Erythroblast (primary cell): ENCODE results near the gene MXRA7.
"Not testable (repeated sequence)": the region's sequence is repeated elsewhere in the genome, so short reads cannot be mapped to it uniquely, and the experiment has no call there.

ENCODE experiments used
- DNase-seq, 2 experiments: peaks; one replicate each; lab custom pipeline; 2025; lab: John Stamatoyannopoulos, UW
- GATA1 ChIP-seq: IDR thresholded peaks from 2 replicates; pipeline ENCODE4 v1.6.1; 2011; ENCODE audit warnings: low read depth, mild to moderate bottlenecking, control low read depth, low read length, moderate library complexity
- POLR2A ChIP-seq: IDR thresholded peaks from 2 replicates; pipeline ENCODE4 v1.6.1; 2011; ENCODE audit warnings: mild to moderate bottlenecking, low read length

The MXRA7 gene

DNA sequence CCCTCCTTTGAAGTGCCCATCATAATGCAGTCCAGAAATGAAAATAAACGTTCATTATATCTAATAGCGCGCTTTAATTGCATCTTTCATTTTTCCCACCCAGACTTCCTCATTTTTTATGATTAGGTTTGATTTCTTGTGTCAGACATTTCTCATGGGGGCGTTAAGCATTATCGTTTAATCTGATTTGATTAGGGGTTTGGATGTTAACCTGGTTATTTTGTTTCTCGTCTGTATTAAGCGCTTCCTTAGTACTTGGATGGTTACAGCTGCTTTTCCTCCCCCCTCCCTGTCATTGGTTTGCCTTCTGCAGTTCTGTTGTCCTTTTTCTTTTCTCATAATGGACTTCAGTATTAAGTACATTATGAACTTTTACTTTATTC is 27.7 kb upstream of the MXRA7 start:
- DNase-seq: peak; percentile 38 to 60

DNA sequence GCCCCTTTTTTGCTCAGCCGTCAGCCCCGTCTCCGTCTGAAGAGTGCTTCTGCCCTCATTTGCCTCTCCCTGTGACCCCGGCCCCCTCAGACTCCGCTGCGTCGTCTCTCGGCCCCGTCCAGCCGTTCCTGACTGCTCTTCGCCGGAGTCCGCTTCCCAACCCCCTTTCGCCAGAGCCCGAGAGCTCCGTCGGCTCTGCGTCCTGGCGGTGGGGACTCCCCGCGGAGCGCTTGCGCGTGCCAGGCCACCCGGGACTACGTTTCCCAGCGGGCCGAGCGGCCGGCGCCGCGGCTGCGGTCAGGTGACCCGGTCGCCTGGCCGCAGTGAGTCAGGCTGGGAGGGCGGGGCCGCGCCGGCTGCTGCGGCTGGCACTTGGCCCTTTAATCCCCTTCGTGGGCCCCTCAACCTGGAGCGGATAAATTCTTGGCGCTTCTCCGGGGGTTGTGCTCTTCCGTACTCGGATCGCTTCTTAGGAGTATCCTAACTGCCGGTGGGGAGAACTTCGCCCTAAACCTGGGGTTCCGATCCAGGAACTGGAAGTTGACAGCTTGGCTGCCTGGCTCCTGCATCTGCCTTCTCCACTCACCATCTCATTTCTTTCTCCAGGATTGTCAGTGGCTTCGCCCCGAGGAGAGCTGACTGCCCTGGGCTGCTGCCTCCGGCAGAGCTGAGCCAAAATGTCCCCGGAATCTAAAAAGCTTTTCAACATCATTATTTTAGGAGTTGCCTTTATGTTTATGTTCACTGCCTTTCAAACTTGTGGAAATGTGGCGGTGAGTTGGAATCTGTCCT is 27.1 kb upstream of the MXRA7 start, which contains the start of gene MFSD11:
MFSD11 (plus strand) TSS at position 444 of the 792 bp plus-strand sequence; CDS start at position 678, 234 bp downstream.
- peak; percentile 97 to 98 for DNase-seq
- no peak for TF ChIP-seq GATA1
- peak; percentile 90 for TF ChIP-seq POLR2A

More for the DNA sequence above, 27.7 kb upstream of the MXRA7 start:
- no peak for TF ChIP-seq GATA1
- no peak for TF ChIP-seq POLR2A

DNA sequence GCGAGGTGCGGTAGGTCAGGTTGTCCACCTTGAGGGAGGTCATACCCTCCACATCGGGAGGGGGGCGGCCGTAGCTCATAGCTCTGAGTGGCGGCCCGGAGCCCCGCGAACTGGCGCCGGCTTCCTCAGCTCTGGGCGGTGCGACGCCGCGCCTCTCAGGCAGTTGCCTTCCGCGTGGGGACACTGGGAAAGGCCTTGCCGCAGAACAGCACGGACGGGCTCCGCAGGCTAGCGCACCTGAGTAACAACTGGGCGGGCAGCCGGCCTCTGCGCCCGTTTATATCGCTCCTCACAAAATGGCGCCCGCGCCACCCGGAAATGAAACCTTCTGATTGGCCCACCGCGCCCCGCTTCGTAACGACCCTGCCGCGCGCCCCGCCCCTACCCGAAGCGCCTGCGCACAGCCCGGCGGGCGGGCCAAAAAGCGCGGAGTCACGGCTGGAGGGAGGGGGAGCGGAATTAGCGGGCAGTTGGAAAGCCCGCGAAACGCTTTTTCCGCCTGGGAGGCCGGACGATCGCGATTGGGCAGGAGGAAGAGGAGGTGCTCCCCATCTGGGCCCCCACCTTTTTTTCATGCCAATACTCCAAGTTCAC is 26.4 kb upstream of the MXRA7 start, which contains the start of gene SRSF2:
SRSF2 (minus strand) TSS at position 250 of the 594 bp plus-strand sequence; CDS start at position 79, 171 bp downstream.
- DNase-seq: peak; percentile 100
- TF ChIP-seq POLR2A (peak; percentile 99), GATA1 (no peak)

DNA sequence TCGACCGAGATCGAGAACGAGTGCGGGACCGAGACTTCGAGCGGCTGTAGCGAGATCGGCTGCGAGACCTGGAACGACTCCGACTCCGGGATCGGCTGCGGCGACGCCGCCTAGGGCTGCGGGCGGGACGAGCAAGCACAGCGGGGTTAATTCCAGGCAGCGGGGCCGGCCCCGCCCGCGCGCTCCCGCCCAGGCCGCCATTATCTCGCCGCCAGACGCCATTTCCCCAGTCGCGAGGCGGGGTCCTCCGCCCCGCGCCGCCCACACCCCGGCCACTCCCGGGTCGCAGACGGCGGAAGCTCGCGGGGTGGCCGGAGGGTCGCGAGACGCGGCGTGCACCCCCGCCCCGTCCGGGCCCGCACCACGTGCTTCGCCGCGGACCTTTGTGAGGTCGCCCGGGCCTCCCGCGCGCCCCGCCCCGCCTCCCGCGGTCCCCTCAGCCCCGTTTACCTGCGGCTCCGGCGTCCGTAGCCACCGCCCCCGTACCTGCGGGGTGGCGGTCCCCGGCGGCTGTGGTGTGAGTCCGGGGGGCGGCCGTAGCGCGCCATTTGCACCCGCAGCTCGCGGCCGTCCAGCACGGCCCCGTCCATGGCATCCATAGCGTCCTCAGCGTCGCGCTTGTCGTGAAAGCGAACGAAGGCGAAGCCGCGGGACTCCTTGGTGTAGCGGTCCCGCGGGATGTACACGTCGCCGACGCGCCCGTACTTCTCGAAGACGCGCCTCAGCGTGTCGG is 25.8 kb upstream of the MXRA7 start:
- TF ChIP-seq POLR2A: no peak
- no peak for TF ChIP-seq GATA1
- peak; percentile 87 to 93 for DNase-seq

DNA sequence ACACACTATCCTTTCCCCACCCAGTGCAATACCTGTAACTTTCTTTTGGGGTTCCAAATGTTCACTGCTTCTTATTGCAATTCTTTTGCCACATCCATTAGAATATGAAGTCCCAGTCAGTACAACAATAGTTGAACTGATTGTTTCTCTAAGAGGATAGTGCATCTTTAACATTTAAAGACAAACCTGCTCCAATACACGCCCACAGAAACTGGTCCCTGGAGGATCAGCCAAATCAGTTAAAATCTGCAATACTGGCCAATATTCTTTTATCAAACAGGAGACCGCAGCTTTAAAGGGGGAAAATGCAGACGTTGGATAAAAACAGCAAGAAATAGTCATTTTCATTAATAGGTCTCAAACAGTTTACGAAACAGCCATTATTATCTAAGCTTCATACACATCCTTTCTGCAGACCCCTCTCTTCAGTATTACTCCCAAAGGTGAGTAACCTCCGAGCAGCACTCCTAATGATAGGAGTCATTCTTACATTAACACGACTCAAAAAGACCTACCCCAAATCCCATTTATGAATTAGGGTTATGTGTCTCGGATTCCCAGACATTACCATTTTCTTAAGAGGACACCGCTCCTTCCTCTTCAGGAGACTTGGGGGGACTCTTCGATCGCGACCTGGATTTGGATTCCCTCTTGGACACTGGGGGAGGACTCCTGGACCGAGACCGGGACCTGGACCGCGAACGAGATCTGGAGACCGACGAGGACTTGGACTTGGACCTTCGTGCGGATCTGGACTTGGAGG is 25.0 kb upstream of the MXRA7 start:
- DNase-seq: peak; percentile 53 to 67
- TF ChIP-seq GATA1 (no peak), POLR2A (no peak)

DNA sequence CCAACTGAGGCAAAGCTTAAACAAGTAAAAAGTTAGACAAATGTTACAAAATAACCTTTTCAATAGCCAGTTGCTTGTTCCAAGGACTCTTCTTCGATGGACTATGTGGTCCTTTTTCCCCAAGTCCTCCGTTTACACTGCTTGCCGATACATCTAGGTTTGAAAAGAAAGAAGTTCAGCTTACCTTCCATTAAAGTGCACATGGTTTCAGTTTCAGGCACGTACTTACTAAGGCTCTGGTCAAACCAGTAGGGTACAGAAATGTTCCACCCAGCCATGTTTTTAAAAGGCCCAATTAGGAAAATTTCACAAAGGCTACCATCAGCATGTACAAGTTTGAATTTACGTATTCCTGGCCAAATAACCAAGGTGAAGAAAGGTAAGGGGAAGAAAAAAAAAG is 24.2 kb upstream of the MXRA7 start:
- no peak for TF ChIP-seq POLR2A
- no peak for TF ChIP-seq GATA1
- peak; percentile 62 to 68 for DNase-seq

DNA sequence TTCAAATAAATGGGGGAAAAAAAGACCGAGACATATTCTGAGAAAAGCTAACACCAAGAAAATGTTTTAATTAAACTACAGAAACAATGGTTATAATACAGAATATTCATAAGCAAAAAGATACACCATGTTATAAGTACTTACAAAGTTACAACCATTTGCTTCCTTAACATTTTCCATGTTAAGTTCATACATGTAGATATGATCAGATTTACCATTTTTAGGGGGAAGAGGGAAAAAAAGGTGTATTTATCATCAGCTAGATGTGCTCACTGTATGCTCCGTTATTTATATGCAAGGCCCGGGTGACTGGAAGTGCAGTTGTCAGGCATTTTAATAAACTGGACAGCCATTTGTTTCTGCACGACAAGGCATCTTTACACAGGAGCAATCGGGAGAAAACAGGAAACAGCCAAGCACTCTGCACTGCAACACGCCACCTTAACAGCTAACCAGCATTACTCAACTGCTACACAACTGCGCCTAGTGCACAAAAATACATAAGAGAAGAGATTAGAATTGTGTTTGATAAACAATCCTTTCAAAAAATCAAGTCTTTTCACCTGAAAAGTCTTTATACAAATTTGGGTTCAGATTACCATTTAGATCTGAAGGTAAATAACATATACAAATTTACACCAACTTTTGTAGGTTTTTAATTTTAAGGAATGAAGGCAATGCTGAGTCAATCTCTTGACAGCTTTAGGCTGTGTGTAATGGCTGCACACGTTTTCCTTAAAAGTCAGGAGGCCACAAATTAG is 23.5 kb upstream of the MXRA7 start:
- TF ChIP-seq POLR2A (no peak), GATA1 (no peak)
- peak; percentile 39 to 46 for DNase-seq

DNA sequence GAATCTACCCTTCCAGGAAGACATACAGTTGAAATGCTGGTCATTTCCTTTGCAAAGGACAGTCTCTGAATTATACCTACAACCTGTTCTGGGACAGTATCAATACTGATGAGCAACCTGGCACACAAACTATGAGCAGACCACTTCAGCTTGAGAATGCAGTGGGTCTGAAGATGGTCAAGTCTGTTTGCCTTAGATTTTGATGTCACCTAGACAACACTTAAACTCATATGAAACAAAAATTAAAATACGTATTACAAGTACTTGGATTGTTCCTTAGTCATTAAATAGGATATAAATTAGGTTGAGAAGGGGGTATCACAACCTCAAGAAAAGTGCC is 22.8 kb upstream of the MXRA7 start:
- no peak for DNase-seq
- TF ChIP-seq POLR2A: no peak

DNA sequence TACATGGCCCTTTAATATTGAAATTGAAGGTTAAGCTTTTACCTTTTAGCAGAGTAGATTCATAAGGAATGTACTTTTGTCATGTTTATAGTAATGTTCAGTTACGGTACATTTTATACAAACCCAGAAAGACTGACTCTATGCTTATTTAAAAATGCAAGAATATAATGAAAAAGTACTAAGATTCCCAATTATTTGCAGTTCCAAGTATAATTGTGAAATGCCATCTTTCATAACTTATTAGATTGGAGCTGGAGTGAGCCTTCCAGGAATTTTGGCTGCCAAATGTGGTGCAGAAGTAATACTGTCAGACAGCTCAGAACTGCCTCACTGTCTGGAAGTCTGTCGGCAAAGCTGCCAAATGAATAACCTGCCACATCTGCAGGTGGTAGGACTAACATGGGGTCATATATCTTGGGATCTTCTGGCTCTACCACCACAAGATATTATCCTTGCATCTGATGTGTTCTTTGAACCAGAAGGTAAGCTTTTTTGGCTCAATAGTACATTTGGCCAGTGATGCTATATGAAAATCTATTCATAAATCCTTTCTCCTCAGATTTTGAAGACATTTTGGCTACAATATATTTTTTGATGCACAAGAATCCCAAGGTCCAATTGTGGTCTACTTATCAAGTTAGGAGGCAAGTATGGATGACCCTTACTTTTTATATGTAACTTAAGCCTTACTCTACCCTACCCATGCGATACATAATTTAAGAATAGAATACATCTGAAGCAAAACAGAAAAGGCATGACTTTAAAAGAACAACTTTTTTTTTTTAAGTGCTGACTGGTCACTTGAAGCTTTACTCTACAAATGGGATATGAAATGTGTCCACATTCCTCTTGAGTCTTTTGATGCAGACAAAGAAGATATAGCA is 22.2 kb upstream of the MXRA7 start:
- peak in 1 of 2 experiments; percentile 42 for DNase-seq
- TF ChIP-seq POLR2A: peak; percentile 47
- TF ChIP-seq GATA1: no peak

DNA sequence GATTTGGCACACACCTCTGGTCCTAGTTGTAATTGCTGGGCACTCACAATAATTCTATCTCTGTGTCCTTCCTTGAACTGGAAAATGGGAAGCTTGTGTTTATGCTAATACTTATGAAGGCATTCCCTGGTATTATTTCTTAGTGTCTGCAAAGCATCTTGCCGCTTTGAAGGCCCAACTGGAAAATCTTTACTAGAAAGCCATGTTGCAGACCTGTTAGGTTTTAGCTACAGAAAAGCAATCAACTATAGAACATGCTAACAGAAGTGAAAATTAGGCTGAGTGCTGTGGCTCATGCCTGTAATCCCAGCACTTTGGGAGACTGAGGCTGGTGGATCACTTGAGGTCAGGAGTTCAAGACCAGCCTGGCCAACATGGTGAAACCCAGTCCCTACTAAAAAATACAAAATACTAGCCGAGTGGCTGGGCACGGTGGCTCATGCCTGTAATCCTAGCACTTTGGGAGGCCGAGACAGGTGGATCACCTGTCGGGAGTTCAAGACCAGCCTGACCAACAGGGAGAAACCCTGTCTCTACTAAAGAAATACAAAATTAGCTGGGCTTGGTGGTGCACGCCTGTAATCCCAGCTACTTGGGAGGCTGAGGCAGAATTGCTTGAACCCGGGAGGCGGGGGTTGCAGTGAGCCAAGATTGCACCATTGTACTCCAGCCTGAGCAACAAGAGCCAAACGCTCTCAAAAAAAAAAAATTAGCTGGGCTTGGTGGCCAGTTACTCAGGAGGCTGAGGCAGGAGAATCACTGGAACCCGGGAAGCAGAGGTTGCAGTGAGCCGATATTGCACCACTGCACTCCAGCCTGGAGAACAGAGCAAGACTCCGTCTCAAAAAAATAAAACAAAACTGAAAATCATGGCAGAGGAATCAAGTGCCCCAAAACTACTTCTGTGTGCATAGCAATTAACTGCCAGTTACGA is 21.3 kb upstream of the MXRA7 start:
- not testable (repeated sequence) for DNase-seq

DNA sequence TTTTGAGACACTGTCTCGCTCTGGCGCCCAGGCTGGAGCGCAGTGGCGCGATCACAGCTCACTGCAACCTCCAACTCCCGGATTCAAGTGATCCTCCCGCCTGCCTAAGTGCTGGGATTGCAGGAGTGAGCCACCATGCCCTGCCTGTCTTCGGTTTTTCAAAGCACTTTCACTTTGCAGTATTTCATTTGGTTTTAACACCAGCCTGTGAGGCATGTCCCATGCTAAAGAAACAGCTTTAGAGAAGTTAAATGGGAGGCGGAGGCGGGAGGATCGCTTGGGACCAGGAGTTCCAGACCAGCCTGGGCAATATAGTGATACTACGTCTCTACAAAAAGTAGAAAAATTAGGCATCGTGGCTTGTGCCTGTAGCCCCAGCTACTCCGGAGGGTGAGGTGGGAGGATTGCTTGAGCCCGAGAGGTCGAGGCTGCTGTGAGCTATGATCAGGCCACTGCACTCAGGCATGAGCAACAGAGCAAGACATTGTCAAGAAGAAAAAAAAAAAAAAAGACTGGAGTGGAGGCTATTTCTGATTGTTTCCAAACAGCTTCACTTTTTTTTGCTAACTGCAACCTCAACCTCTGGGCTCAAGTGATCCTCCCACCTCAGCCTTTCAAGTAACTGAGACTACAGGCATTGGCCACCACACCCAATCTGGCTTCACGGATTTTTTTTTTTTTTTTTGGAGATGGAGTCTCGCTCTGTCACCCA is 17.1 kb upstream of the MXRA7 start:
- DNase-seq: no peak

More for the DNA sequence above, 17.1 kb upstream of the MXRA7 start:
- TF ChIP-seq POLR2A (no peak), GATA1 (no peak)
